22Rv1 (cell line): ENCODE results near the gene QPRT.

Experiments
- H3K27ac ChIP-seq: fragments of 450-650 bp; 2 replicates; pipeline ENCODE4 v1.5.1; 2017
- ZFX ChIP-seq: fragments of 450-650 bp; IDR thresholded peaks from 2 replicates; pipeline ENCODE4 v1.6.1; 2017; ENCODE audit warnings: antibody characterized with exemption, borderline replicate concordance
- TF ChIP-seq, protein P1 (sequence below): fragments of 450-650 bp; IDR thresholded peaks from 2 replicates; pipeline ENCODE4 v1.5.1; 2017; ENCODE audit warnings: mild to moderate bottlenecking

Gene QPRT

DNA sequence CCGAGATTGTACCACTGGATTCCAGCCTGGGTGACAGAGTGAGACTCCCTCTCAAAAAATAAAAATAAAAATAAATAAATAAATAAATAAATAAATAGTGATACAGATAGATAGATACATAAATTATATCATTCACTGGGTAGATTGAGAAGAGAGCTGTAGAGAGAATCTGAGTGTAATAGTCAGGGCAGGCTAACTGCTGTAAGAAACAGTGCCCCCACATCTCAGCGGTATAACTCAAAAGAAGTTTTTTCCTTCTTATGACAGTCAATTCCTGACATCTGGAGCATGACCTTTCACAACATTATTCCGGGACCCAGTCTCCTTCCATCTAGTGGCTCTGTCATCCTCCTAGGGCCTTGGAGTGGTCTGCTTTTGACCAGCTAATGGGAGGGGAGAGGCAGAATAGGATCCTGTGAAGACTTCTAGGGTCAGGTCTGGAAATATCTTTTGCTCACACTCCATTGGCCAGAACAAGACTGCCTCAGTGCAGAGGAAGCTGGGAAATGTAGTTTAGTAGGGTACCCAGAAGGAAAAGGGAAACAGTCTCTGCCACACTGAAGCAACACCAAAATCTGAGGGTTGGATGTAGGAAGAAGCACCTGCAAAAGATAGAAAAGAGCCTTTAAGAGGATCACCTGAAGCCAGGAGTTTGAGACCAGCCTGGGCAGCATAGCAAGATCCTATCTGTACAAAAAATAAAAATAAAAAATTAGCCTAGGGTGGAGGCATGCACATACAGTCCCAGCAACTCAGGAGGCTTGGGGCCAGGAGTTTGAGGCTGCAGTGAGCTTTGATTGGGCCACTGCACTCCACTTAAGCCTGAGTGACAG is 3.0 kb upstream of the QPRT start:
- H3K27ac ChIP-seq, result no peak overlapping the region
- TF ChIP-seq, protein P1, sequence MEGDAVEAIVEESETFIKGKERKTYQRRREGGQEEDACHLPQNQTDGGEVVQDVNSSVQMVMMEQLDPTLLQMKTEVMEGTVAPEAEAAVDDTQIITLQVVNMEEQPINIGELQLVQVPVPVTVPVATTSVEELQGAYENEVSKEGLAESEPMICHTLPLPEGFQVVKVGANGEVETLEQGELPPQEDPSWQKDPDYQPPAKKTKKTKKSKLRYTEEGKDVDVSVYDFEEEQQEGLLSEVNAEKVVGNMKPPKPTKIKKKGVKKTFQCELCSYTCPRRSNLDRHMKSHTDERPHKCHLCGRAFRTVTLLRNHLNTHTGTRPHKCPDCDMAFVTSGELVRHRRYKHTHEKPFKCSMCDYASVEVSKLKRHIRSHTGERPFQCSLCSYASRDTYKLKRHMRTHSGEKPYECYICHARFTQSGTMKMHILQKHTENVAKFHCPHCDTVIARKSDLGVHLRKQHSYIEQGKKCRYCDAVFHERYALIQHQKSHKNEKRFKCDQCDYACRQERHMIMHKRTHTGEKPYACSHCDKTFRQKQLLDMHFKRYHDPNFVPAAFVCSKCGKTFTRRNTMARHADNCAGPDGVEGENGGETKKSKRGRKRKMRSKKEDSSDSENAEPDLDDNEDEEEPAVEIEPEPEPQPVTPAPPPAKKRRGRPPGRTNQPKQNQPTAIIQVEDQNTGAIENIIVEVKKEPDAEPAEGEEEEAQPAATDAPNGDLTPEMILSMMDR, result no peak
- TF ChIP-seq ZFX, result no peak

DNA sequence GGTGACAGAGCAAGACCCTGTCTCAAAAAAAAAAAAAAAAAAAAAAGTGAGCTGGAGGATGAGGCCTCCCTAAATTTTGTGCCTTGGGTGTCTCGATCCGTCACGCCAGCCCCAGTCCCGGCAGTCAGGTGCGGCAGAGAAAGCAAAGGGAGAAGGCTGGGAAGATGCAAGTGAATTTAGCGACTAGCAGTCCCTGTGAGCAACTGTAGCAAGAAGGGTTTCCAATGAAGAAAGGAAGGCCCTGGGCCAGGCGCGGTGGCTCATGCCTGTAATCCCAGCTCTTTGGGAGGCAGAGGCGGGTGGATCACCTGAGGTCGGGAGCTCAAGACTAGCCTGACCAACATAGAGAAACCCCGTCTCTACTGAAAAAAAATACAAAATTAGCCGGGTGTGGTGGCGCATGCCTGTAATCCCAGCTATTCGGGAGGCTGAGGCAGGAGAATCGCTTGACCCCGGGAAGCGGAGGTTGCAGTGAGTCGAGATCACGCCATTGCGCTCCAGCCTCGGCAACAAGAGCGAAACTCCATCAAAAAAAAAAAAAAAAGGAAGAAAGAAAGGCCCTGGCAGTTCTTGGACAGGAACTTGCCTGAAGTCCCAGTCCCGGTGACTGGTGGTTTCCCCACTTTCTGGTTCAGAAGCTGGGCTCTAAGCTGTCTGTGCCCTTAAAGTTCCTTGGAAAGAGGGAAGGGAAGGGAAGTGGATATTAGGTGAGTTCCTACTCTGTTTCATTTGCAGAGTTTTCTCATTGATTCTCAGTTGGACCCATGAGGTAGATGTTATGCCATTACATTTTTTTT is 1.8 kb upstream of the QPRT start:
- no peak overlapping the region for H3K27ac ChIP-seq
- TF ChIP-seq, protein P1, result no peak

DNA sequence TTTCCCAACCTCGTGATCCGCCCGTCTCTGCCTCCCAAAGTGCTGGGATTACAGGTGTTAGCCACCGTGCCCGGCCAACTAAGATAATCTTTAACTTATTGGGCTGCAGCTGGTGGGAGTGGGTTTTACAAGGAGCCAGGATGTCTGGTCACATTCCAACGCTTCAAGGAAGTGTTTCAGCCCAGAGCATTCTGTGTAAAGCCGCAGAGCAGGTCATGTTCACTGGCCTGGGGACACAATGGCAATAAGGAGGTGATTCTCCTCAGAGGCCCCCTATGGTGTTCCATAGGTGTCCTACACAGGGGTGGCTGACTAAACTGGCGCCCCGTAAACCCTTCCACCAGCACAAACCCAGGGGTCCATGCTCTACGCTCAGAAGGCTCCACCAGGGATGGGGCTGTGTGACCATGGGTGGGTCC is 1.2 kb downstream of the QPRT start:
- H3K27ac ChIP-seq, result no peak overlapping the region
- TF ChIP-seq, protein P1, result no peak
- TF ChIP-seq ZFX, result no peak

DNA sequence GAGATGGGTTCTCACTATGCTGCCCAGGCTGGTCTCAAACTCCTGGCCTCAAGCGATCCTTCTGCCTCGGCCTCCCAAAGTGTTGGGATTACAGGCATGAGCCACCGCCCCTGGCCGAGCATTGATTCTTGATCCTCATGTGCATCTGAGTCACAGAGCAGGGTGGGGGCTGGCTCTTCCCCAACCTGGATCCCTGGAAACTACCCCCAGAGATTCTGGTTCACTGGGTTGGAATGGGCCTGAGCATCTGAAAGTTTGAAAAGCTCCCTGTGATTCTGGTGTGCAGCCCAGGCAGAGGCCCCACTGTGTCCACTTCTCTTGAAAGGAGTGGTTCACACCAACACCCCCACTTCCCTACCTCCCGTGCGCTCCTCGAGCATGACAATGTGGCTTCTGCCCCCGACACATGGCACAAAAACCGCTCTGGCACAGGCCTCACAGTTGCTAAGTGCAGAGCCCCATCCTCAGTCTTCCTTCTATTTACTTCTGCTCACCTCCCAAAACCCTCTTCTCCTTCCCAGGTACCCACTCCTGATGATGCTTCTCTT is 4.6 kb downstream of the QPRT start:
- TF ChIP-seq ZFX, result no peak
- no peak overlapping the region for H3K27ac ChIP-seq

DNA sequence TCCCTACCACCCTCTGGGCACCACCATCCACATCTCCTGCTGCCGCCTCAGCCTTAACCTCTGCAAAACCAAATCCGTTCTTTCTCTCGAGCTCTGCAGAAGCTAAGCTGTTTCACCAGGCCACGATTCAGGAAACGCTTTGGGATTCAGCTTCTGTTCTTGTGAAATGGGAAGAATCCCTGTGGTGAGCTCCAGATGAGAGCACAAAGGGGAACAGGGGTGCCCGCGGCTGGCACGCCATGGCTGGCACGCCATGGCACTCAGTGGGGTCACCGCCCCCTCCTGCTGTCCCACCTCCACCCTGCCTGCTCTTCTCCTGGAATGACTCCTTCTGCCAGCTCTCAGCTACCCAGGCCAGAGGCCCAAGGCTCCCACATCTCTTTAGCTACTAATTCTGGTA is 5.7 kb downstream of the QPRT start:
- TF ChIP-seq, protein P1, result no peak
- TF ChIP-seq ZFX, result no peak
- H3K27ac ChIP-seq, result no peak overlapping the region

DNA sequence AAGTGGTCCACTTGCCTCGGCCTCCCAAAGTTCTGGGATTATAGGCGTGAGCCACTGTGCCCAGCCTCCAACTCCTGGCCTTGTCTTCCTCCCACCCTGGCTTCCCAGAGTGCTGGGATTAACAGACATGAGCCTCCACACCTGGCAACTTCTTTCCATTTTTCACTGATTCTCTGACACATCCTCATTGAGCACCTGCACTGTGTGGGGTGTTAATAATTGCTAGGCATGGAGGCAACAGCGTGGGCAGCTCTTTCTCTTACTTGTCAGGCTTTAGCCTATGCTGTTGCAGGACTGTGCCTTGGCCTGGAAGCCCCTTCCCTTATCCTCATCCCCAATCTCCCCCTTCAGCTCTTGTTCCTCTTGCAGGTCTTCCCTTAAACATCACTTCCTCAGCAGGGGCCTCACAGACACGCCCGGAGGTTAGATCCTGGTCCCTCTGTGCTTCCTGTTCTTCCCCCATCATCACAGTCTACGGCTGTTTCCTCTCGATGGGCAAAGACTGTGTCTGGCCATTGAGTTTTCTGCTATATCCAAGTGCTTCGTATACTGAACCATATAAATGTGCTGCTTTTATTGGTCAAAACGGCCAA is 7.9 kb downstream of the QPRT start:
- no peak overlapping the region for H3K27ac ChIP-seq
- TF ChIP-seq, protein P1, result no peak
- no peak for TF ChIP-seq ZFX

DNA sequence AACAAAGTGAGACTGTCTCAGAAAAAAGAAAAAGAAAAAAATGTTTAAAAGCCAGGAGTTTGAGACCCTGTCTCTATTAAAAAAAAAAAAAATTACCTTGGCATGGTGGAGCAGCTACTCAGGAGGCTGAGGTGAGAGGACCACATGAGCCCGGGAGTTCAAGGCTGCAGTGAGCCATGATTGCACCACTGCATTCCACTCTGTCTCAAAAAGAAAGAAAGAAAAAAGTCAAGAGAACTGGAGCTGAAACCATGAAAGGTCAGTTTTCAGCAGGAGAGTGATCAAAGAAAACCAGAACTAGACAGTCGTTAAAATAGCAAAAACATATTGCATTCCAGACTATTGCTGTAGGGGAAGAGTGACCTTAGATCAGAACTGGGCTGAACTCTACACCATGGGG is 8.8 kb downstream of the QPRT start:
- TF ChIP-seq, protein P1, result no peak
- no peak for TF ChIP-seq ZFX
- no peak overlapping the region for H3K27ac ChIP-seq
